NCI-H1694 treated with DMSO at 0.1 percent for 48 hours (cell line): ENCODE results near the gene GPX3.

ENCODE experiments used
- DNase-seq: peaks from one replicate; lab custom pipeline; 2025; lab: John Stamatoyannopoulos, UW

GPX3 gene

GRCh38 chr5:151058301-151058700 lies 37.9 kb downstream of the GPX3 start:
- no peak for DNase-seq

GRCh38 chr5:151058891-151059489 lies 38.6 kb downstream of the GPX3 start:
- no peak for DNase-seq

- no peak for DNase-seq
Measured at GRCh38 chr5:151060742-151061141, 40.4 kb downstream of the GPX3 start.

- DNase-seq = no peak
Measured at GRCh38 chr5:151062405-151063141, 42.2 kb downstream of the GPX3 start.

- DNase-seq = no peak
Measured at GRCh38 chr5:151063142-151063989, 43.0 kb downstream of the GPX3 start.

- DNase-seq = no peak
Measured at GRCh38 chr5:151064916-151065499, 44.6 kb downstream of the GPX3 start.

- DNase-seq = no peak
Measured at GRCh38 chr5:151065609-151066008, 45.2 kb downstream of the GPX3 start.

- no peak for DNase-seq
Measured at GRCh38 chr5:151066920-151067319, 46.5 kb downstream of the GPX3 start.

- no peak for DNase-seq
Measured at GRCh38 chr5:151067632-151068432, 47.4 kb downstream of the GPX3 start.

GRCh38 chr5:151068433-151069197 lies 48.2 kb downstream of the GPX3 start:
- no peak for DNase-seq

- no peak for DNase-seq
Measured at GRCh38 chr5:151070449-151070848, 50.1 kb downstream of the GPX3 start.

- no peak for DNase-seq
Measured at GRCh38 chr5:151071021-151071420, 50.6 kb downstream of the GPX3 start.

GRCh38 chr5:151071848-151072629 lies 51.6 kb downstream of the GPX3 start:
- DNase-seq = no peak

GRCh38 chr5:151072630-151073025 lies 52.2 kb downstream of the GPX3 start:
- DNase-seq = no peak

- no peak for DNase-seq
Measured at GRCh38 chr5:151073280-151073679, 52.9 kb downstream of the GPX3 start.

GRCh38 chr5:151074557-151074956 lies 54.2 kb downstream of the GPX3 start:
- no peak for DNase-seq

GRCh38 chr5:151075698-151076331 lies 55.4 kb downstream of the GPX3 start:
- no peak for DNase-seq

- no peak for DNase-seq
Measured at GRCh38 chr5:151076616-151077015, 56.2 kb downstream of the GPX3 start.

GRCh38 chr5:151077419-151077818 lies 57.0 kb downstream of the GPX3 start:
- DNase-seq = no peak

- DNase-seq = no peak
Measured at GRCh38 chr5:151077967-151078366, 57.6 kb downstream of the GPX3 start.
